OCI-M2 (cell line): Measurements from ENCODE around the gene TNS3.

Experiments used
- DNase-seq: peaks from one replicate; lab custom pipeline; 2025; ENCODE audit not compliant: unreplicated experiment; lab: John Stamatoyannopoulos, UW

Gene TNS3

GRCh38 chr7:47391726-47392125 is 190.2 kb downstream of the TNS3 start:
- DNase-seq = no peak

DNA sequence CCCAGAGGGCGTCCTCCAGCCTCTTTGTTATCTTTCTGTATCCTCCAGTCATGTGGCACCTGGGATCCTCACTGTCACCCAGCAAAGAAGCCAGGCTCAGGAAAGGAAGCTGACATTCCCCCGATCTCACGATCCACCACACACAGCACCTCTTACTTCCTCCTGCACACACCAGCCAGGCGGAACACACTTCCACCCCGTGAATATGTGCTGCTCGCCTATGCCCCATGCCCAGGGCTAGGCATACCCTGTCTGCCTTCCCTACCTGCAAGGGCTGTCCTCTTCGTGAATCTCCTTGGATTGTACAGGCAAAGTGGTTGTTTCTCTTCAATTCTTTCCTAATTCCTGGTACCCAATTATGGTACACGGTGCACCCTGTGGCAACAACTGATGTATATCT is 191.0 kb downstream of the TNS3 start:
- no peak for DNase-seq

- DNase-seq = no peak
Observed at GRCh38 chr7:47389923-47390630, 191.8 kb downstream of the TNS3 start.

- DNase-seq = no peak
Observed at GRCh38 chr7:47389171-47389922, 192.6 kb downstream of the TNS3 start.

DNA sequence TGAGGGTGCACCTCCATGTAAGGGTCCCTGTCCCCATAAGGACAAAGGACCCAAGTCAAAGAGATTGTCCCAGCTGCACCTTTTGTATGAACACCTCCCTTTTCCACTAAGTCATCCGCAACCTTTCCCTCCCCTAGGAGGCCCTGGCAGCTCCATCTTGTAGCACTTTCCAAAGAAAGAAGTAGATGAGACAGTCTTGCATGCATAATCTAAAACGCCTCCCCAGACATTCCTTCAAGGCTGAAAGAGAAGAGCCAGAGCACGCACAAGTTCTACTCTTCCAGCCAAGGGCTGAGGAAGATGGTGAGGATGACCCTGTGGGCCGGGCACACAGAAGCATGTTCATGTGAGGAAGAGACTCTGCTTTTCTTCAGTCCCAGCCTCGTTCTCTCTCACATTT is 194.4 kb downstream of the TNS3 start:
- no peak for DNase-seq

GRCh38 chr7:47386273-47386835 is 195.6 kb downstream of the TNS3 start:
- no peak for DNase-seq

GRCh38 chr7:47385536-47386125 is 196.3 kb downstream of the TNS3 start:
- DNase-seq = no peak

DNA sequence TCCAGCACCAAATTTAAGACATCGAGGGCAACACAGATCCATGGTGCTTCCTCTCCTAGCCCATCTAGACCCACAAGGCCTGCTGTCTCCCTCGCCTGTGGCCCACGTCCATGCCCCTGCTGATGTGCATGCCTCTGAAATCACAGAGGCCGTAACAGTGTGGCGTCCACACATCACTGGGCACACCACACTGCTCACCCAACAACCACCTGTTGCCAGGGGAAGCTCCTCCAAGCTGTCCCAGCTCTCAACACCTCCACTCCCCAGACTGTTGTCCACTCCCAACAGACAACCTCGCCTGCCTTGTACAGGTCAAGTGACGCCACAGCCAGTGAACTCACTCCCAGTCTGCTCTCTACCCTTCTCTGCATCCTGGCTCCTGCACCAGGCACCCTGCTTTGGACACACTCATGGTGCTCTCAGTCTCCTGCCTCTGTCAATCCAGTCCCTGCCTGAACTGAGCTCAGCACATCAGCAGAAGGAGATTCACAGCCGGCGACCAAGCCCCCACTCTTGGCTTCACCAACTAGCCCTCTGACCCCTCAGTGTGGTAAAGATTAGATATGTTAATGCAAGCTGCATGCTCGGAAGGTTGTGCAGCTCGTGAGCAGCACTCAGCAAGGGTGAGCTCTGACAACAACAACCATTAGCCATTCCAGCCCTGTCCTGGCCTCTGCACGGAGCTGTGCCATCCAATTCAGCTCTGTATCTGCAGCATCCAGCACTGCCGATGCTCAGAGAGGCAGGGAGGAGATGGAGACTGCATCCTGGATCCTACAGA is 197.0 kb downstream of the TNS3 start:
- no peak for DNase-seq

GRCh38 chr7:47383696-47384445 is 198.0 kb downstream of the TNS3 start:
- DNase-seq = no peak

DNA sequence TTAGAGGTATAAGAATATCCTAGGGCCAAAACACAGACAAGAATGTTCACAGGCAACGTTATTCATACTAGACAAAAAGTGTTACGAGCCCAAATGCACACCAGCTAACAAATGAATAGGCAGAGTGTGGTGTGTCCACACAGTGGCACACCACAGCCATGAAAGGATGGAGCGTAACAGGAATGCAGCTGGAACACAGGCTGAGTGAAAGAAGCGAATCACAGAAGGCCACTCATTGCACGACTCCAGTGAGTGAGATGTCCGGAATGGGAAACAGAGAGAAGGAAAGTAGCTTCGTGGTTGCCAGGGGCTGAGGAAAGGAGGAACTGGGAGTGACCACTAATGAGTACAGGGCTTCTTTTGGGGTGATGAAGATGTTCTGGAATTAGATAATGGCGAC is 198.8 kb downstream of the TNS3 start:
- DNase-seq = no peak

GRCh38 chr7:47382200-47382599 is 199.7 kb downstream of the TNS3 start:
- no peak for DNase-seq

- no peak for DNase-seq
Observed at GRCh38 chr7:47381134-47381495, 200.8 kb downstream of the TNS3 start.

GRCh38 chr7:47380325-47381133 is 201.4 kb downstream of the TNS3 start:
- DNase-seq = no peak

GRCh38 chr7:47379629-47380324 is 202.1 kb downstream of the TNS3 start:
- DNase-seq = no peak

DNA sequence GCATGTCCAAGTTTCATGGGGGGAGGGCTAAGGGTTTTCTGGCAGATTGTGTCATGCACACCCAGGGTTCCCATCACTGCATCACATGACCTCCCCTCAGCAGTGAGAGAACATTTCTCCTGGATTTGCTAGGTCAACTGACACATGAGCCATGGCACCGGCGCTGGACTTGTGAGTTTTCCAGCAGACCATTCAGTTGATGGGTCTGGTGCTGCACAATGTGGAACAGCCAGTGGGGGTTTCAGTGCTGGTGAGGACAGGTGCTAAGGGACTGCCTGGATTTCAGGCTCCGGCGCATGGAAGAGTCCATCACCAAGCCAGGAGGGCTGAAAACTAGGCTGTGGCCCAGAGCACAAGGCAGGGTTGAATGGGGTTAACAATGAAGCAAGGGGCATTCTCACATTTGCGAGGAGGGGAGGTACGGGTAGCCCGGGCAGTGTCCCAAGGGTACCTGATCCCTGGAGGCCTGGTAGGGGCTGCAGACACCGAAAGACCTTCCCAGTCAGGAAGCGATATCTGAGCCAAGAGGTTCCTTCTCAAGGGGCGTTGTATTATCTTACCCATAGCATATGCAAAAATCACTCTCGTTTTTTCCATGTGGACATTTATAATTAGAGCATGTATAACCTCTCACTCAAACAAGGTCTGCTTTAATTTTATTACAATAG is 203.0 kb downstream of the TNS3 start:
- no peak for DNase-seq

DNA sequence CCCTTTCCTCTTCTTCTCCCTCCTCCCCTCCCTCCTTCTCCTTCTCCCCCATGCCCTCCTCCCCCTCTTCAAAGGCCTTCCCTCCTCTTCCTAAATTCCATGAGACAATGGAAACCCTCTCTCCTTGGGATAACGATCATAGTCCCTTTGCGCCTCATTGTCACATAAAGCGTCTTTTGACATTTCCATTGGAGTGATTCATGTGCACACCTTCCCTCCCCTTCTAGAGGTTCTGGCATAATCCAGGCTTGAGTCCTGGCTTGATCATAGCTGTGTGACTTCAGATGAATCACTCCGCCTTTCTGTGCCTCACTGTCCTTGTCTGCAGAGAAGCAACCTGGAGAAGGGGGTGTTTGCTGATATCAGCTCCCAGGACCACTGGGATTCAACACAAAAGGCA is 204.2 kb downstream of the TNS3 start:
- DNase-seq = no peak

DNA sequence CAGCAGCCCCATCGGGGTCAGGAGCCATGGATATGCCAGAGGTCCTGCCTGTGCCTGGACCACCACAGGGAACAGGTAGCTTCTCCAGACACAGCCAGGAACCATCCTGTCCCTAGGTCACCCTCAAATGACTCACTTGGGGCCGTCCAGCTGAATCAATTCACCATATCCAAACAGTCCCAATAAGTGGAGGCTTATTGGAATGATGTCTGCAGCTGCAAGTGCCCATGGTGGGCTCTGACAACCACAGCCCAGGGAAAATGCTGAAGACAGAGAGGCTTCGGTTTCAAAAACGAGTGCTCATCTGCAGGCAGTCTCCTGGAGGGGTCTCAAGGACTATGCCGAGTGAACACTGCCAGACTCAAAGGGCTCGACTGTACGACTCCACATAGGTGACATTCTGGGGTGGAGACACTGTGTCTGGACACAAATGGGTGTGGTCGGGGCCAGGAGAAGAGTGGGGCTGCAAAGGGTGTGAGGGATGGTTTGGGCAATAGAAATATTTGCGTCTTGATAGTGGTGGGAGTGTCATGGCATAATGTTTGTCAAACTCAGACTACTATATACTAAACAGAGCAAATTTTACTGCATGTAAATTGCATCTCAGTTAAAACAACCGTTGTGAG is 204.8 kb downstream of the TNS3 start:
- DNase-seq = no peak
